HL-60 (cell line): Measurements from ENCODE around the gene GAL3ST1.

Experiments
- CTCF ChIP-seq: IDR thresholded peaks from one replicate; pipeline ENCODE4 v1.5.1; 2011; ENCODE audit warnings: low read length, control low read depth, inconsistent platforms; ENCODE audit not compliant: insufficient read depth
- GABPA ChIP-seq: IDR thresholded peaks from 2 replicates; pipeline ENCODE4 v1.6.1; 2012; ENCODE audit warnings: low read depth
- POLR2AphosphoS5 ChIP-seq: IDR thresholded peaks from 2 replicates; pipeline ENCODE4 v1.6.1; 2012; ENCODE audit warnings: low read depth
- TF ChIP-seq, protein P1 (sequence below): IDR thresholded peaks from 2 replicates; pipeline ENCODE4 v1.6.1; 2012; ENCODE audit warnings: low read depth; ENCODE audit not compliant: insufficient replicate concordance

- TF ChIP-seq CTCF (no peak), POLR2AphosphoS5 (no peak), GABPA (no peak)
- TF ChIP-seq, protein P1, sequence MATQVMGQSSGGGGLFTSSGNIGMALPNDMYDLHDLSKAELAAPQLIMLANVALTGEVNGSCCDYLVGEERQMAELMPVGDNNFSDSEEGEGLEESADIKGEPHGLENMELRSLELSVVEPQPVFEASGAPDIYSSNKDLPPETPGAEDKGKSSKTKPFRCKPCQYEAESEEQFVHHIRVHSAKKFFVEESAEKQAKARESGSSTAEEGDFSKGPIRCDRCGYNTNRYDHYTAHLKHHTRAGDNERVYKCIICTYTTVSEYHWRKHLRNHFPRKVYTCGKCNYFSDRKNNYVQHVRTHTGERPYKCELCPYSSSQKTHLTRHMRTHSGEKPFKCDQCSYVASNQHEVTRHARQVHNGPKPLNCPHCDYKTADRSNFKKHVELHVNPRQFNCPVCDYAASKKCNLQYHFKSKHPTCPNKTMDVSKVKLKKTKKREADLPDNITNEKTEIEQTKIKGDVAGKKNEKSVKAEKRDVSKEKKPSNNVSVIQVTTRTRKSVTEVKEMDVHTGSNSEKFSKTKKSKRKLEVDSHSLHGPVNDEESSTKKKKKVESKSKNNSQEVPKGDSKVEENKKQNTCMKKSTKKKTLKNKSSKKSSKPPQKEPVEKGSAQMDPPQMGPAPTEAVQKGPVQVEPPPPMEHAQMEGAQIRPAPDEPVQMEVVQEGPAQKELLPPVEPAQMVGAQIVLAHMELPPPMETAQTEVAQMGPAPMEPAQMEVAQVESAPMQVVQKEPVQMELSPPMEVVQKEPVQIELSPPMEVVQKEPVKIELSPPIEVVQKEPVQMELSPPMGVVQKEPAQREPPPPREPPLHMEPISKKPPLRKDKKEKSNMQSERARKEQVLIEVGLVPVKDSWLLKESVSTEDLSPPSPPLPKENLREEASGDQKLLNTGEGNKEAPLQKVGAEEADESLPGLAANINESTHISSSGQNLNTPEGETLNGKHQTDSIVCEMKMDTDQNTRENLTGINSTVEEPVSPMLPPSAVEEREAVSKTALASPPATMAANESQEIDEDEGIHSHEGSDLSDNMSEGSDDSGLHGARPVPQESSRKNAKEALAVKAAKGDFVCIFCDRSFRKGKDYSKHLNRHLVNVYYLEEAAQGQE = no peak
These were observed 10.3 kb downstream of the GAL3ST1 start for GRCh38 chr22:30564045-30564760.
